Measurements from ENCODE around the gene KCNE3.
"Not testable (repeated sequence)": the region's sequence is repeated elsewhere in the genome, so short reads cannot be mapped to it uniquely, and the experiment has no call there.

KCNE3 gene

DNA sequence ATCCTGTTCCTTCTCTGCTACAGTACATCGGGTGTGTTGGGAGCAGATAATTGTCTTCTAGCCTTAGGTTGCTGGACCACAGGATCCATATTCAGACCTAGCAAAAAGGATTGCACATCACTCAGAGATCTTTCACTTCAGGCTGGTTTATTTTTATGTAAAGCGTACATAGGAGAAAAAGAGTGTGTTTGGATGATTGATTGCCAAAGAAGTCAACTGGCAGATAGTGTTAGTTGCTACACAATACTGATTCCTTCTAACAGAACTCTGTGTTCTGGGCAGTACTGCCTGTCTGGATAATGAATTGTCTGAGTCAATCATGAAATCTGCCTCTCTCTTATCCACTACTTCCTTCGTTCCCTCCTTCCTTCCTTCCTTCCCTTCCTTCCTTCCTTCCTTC, 38.1 kb downstream of the KCNE3 start:
- H3K4me3 ChIP-seq (ENCODE audit: low read depth, low read length): no peak overlapping the region
- TF ChIP-seq, protein P1, sequence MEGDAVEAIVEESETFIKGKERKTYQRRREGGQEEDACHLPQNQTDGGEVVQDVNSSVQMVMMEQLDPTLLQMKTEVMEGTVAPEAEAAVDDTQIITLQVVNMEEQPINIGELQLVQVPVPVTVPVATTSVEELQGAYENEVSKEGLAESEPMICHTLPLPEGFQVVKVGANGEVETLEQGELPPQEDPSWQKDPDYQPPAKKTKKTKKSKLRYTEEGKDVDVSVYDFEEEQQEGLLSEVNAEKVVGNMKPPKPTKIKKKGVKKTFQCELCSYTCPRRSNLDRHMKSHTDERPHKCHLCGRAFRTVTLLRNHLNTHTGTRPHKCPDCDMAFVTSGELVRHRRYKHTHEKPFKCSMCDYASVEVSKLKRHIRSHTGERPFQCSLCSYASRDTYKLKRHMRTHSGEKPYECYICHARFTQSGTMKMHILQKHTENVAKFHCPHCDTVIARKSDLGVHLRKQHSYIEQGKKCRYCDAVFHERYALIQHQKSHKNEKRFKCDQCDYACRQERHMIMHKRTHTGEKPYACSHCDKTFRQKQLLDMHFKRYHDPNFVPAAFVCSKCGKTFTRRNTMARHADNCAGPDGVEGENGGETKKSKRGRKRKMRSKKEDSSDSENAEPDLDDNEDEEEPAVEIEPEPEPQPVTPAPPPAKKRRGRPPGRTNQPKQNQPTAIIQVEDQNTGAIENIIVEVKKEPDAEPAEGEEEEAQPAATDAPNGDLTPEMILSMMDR (IDR thresholded peaks at IDR 0.05; ENCODE audit: low read depth, low read length, missing control alignments): no peak
- no peak for DNase-seq (ENCODE audit: low read depth)

DNA sequence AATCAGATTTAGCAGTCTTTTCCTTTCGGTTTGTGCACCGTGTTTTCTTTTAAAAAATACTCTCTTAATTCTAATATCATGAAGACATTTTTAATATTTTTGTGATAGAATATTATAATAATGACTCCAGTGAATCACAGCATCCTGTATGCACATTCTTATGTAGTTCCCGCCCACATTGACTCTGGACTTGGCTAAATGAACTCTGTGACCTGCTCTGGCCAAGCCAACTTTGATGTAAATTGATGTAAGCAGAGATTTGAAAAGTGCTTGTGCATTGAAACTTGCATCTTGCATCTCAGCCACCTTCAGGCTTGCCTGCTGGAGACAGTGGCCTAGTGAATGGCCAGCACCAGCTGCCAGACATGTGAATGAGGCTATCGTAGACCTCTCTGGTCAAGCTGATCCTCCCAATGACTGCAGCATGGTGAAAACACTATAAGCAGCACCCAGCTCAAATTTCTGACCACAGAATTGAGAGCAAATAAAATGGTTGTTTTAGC, 39.9 kb downstream of the KCNE3 start:
- H3K4me3 ChIP-seq (ENCODE audit: low read depth, low read length): no peak overlapping the region
- TF ChIP-seq, protein P1 (IDR thresholded peaks at IDR 0.05; ENCODE audit: low read depth, low read length, missing control alignments): no peak
- DNase-seq (ENCODE audit: low read depth): no peak

DNA sequence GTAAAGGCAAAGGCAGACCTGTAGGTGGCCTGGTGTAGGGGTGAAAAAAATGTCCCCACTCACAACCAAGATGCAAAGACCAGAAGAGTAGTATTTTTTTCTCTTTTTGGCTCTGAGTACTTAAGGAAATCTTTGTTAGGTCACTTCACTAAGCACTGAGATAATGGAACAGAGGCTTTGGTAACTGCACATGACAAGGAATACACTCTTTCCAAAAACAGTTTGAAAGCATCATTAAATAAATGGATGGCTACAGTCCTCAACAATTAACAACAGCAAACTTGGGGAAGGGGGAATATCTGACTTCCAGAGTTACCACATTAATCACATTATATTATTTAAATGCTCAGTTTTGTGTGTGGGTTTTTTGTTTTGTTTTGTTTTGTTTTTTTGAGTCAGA, 42.2 kb downstream of the KCNE3 start:
- H3K4me3 ChIP-seq (ENCODE audit: low read depth, low read length): no peak overlapping the region
- DNase-seq (ENCODE audit: low read depth): no peak
- TF ChIP-seq, protein P1 (IDR thresholded peaks at IDR 0.05; ENCODE audit: low read depth, low read length, missing control alignments): no peak

DNA sequence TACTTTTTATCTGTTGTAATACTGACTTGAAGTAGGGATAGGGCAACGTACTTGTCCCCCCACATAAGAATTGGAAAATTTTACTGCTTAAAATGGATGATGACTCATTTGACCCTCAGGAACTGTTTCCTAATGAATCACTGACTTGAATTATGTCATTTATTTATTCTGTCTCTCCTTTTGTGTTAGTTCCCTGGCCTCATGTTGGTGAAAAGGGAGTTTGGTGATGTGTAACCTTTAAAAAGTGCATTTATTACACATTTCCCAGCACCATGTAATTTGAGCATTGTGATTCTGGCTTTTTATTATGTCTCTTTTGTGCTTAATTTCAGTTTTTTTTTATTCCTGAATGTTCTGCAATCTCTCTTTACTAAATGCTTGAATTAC, 48.8 kb downstream of the KCNE3 start:
- TF ChIP-seq, protein P1 (IDR thresholded peaks at IDR 0.05; ENCODE audit: low read depth, low read length, missing control alignments): no peak
- no peak for DNase-seq (ENCODE audit: low read depth)
- no peak overlapping the region for H3K4me3 ChIP-seq (ENCODE audit: low read depth, low read length)

DNA sequence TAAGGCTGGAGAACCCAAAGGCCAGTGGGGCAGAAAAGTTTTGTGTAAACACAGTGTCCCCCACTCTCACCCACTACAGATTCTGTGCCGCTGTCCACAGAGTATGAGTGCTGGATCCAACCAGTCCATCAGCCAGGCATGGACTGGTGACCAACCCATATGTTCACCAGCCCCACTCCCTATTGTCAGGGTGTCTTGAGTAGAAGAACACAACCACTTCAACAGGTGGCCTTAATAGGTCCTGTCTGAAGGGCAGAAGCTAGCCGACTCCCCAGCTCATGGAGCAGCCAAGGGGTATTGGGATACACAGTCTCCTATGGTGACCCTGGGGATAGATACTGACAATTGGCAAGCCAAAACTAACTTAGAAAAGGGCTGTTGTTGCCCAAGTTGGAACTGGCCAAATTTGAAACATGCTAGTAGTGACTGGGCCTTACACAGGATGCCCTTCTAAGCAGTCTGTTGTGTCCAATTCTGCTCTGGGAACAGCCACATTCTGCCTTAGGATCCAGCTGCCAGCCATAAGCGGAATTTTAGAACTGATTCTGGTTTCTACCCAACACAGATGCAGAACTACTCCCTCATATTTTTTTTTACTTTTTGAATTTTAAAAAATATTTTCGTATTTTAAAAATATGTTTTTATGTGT, 49.4 kb downstream of the KCNE3 start:
- no peak overlapping the region for H3K4me3 ChIP-seq (ENCODE audit: low read depth, low read length)
- TF ChIP-seq, protein P1 (IDR thresholded peaks at IDR 0.05; ENCODE audit: low read depth, low read length, missing control alignments): no peak
- no peak for DNase-seq (ENCODE audit: low read depth)

DNA sequence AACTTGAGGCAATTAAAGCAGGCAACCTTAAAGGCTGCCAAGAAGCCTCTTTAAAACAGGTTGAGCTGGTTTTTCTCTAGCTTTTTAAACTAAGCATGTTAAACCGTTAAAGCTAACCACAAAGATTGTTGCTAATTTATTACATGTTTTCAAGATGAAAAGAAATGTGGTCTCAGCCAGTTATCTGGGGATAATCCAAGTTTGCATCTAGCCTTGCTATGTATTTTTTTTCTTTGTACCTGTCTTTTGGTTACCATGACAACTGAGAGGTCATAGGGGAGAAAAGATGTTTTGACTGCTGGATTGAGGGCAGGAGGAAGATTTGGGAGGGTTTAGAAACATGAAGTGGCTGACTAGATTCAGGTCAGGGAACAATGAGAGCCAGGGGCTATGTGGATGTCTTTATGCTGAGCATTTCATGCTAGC, 50.0 kb downstream of the KCNE3 start:
- TF ChIP-seq, protein P1 (IDR thresholded peaks at IDR 0.05; ENCODE audit: low read depth, low read length, missing control alignments): no peak
- no peak overlapping the region for H3K4me3 ChIP-seq (ENCODE audit: low read depth, low read length)
- no peak for DNase-seq (ENCODE audit: low read depth)

DNA sequence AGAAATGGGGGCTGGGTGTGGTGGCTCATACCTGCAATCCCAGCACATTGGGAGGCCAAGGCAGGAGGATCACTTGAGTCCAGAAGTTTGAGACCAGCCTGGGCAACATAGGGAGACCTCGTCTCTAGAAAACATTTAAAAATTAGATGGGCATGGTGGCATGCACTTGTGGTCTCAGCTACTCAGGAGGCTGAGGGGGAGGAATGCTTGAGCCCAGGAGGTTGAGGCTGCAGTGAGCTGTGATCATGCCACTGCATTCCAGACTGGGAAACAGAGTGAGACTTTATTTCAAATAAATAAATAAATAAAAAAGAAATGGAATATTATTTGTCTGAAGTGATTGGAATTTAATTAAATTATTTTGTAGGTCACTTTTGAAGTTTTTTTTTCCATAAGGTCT, 50.4 kb downstream of the KCNE3 start:
- H3K4me3 ChIP-seq (ENCODE audit: low read depth, low read length); DNase-seq (ENCODE audit: low read depth): not testable (repeated sequence)

All from GM12864 (cell line).